GM03348 (cell line): Measurements from ENCODE around the gene TNRC6C.
"Not testable (repeated sequence)": the region's sequence is repeated elsewhere in the genome, so short reads cannot be mapped to it uniquely, and the experiment has no call there.

Experiments
- DNase-seq: peaks from one replicate; pipeline ENCODE4 v3.0.0; 2012; ENCODE audit warnings: low spot score

TNRC6C gene

GRCh38 chr17:78042542-78042941 lies 84.0 kb downstream of the TNRC6C start:
- no peak for DNase-seq

DNA sequence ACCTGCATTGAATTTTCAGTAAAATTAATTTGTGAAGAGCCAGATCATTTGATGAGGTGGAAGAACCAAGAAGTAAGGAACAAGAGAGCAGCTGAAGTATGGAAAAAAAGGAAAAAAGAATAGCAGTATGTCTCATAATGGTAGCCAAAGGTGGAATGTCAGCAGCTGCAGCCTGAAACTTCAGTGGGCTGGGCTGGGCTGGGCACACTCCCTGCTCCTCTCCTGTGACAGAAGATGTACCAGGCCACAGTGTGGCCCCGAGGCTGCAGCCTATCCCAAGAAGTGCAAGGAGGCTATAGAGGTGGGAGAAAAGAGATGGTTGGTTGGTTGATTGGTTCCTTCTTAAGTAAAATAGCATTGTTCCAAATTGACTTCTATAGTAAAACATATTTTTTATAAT lies 84.5 kb downstream of the TNRC6C start:
- no peak for DNase-seq

DNA sequence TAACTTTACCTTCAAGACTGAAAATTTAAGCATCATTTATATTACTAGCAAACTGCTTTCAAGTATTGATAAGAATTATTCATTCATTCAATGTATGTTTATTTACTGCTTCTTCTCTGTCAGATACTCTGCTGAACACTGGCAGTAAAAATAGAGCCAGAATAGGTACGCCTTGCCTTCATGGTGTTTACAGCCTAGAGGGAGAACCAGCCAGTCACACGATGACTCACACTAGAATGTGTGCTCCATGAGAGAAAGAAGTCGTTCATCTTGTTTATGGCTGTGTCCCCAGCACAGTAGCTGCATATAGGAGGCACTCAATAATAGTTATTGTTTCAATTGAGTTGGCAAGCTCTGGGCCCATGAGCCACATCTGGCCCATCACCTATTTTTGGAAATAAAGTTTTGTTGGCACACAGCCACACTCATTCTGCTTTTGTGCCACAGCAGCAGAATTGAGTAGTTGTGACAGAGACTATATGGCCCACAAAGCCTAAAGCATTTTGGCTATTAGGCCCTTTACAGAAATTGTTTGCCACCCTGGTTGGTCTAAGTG lies 85.9 kb downstream of the TNRC6C start:
- DNase-seq, result no peak

DNA sequence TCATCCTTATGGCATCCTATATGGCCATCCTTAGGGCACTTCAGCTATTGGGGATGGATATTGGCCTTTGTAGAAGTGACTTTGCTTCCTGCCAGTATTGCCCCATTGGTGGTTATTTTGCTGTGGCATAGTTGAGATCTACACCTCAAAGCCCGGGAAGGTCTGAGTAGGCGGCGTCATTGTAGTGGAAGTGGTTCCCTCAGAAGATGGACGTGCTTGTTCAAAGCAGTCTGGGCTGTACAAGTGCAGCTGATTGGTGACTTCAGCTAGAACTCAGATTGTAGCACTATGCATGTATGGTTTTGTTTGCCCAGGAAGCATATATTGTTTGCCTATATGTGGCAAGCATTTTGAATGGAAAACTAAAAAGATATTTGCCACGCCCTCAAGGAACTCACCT lies 86.8 kb downstream of the TNRC6C start:
- no peak for DNase-seq

- DNase-seq, result no peak
These were observed 88.4 kb downstream of the TNRC6C start for GRCh38 chr17:78046923-78047322.

GRCh38 chr17:78048346-78049292 lies 90.1 kb downstream of the TNRC6C start:
- DNase-seq, result no peak

GRCh38 chr17:78049609-78050008 lies 91.1 kb downstream of the TNRC6C start:
- DNase-seq, result no peak

GRCh38 chr17:78051186-78051972 lies 92.9 kb downstream of the TNRC6C start:
- DNase-seq, result no peak

- no peak for DNase-seq
These were observed 95.4 kb downstream of the TNRC6C start for GRCh38 chr17:78053777-78054468.

DNA sequence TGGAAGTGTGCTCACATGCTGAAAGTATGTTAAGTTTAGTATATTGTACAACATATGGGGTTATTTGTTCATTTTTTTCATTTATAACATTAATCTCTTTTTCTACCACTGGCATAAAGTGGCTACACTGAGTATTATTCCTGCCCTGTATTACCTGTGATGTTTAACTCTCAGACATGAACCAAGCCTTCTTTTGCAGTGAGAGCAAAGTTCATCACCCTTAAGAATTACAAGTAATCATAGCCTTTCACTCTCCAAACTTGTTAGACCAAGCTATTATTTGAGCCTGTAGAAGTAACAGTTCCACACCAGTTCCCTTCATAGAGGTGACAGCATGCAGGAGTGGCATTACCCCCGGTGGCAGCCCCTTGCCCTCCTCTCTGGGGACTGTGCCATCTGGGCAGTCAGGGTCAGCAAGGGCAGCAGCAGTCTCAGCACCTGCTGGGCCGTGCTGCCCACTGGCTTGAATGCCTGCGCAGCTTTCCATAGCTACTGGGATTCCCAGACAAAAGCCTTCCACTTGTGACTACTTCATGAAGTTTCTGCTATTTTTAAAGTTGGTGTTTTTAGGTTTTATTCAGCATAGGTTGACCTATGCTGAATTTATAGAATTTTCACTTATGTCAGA lies 98.7 kb downstream of the TNRC6C start:
- DNase-seq, result no peak

- no peak for DNase-seq
These were observed 99.5 kb downstream of the TNRC6C start for GRCh38 chr17:78058001-78058400.

- no peak for DNase-seq
These were observed 100.1 kb downstream of the TNRC6C start for GRCh38 chr17:78058581-78058980.

GRCh38 chr17:78062596-78062995 lies 104.1 kb downstream of the TNRC6C start:
- DNase-seq, result no peak

DNA sequence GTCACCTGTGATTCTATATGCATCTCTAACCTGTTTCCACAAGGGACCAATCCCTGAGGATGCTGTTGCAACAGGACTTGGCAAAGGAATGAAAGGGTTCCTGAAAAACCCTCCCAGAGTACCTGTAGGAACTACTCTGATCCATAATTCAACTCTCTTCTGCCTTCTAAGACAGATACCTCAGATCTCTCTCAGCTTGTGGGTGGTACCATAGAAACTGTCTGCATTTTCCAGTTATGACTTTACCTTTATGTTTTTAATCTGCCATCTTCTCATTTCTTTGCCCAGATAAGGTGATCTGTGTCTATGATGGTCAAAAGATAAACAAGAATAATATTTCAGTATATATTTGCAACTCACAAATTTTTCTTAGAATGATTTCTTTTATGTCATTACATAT lies 105.0 kb downstream of the TNRC6C start:
- no peak for DNase-seq

DNA sequence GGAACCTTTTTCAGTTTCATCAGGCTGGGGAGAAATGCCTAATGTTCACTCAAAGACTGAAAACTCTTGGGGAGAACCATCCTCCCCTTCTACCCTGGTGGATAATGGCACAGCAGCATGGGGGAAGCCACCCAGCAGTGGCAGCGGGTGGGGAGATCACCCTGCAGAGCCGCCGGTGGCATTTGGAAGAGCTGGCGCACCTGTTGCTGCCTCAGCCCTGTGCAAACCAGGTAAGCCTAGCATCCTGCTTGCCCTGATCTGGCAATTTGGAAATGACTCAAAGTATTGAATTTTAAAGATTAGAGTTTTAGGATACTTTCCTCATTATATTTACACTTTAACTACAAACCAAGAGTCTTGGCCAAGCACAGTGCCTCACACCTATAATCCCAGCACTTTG lies 106.2 kb downstream of the TNRC6C start:
- DNase-seq, result no peak

GRCh38 chr17:78066976-78067375 lies 108.5 kb downstream of the TNRC6C start:
- not testable (repeated sequence) for DNase-seq

DNA sequence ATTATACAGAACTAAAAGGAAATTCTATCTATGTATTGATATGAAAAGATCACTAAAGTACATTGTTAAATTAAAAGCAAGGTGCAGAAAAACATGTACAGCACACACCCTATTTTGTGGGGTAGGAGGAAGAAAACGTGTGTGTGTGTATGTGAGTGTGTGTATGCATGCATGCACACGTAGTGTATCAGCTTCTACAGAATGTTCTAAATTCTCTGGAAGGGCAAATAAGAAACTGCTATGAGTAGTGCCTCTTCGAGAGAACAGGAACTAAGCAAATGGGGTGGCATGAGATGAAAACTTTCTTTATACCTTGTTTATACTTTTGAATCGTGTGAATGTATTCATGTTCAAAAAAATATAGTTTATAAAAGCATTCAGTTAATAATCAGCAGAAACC lies 111.2 kb downstream of the TNRC6C start:
- DNase-seq, result no peak

DNA sequence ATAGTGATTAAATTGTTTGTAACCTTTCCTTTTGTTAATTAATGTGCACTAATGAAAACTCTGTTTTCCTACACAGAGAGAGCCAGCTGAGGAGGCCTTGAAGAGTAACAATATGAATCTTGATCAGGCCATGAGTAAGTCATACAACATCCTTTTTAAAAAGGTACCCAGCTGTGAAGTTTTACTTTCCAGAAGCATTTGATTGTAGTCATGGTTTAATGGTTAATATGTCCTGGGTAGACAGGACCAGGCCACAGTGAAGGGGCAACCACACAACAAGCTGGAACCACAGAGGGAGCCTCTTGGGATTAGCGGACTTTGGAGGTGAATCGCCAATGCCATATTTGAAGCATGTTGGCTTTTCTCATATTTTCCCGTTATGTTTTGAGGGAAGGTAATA lies 114.5 kb downstream of the TNRC6C start:
- DNase-seq, result no peak

- no peak for DNase-seq
These were observed 116.5 kb downstream of the TNRC6C start for GRCh38 chr17:78075011-78075410.

- DNase-seq, result no peak
These were observed 117.0 kb downstream of the TNRC6C start for GRCh38 chr17:78075545-78075944.

GRCh38 chr17:78079253-78079652 lies 120.8 kb downstream of the TNRC6C start:
- no peak for DNase-seq

- DNase-seq, result no peak
These were observed 123.0 kb downstream of the TNRC6C start for GRCh38 chr17:78081551-78081950.
